WTC11 (cell line): ENCODE measurements around the gene CREM. TPM values are rescaled to one million over a fixed set of nuclear protein-coding genes. Genes with fewer than 3 reads are reported as not detected.

Experiments used
- ATAC-seq: fragments of 200-7000 bp; cut with Tn5 transposase; 2 replicates; pipeline ENCODE4 v1.10.0; 2021; ENCODE audit warnings: mild to moderate bottlenecking, moderate library complexity
- CTCF ChIA-PET: fragments of 300-600 bp; sonication (Branson Sonifier 250); formaldehyde crosslinking; loops from one replicate; lab custom pipeline; 2021; ENCODE audit warnings: antibody characterized with exemption; lab: Charles Lee
- POLR2A ChIA-PET: fragments of 350-600 bp; sonication (Branson Sonifier 250); formaldehyde crosslinking; loops from one replicate; lab custom pipeline; 2021; ENCODE audit warnings: antibody characterized with exemption; lab: Charles Lee
- DNase-seq: peaks from one replicate; pipeline ENCODE4 v3.0.0; 2021; ENCODE audit warnings: low spot score
- H3K27ac Mint-ChIP-seq: 2 replicates; pipeline ENCODE4 v1.8.0; 2021; ENCODE audit warnings: mixed read lengths
- H3K27me3 Mint-ChIP-seq: 2 replicates; pipeline ENCODE4 v1.8.0; 2021; ENCODE audit warnings: low read depth, mild to moderate bottlenecking, moderate library complexity, mixed read lengths
- H3K36me3 Mint-ChIP-seq: 2 replicates; pipeline ENCODE4 v1.8.0; 2021; ENCODE audit warnings: mixed read lengths
- H3K4me1 Mint-ChIP-seq: 2 replicates; pipeline ENCODE4 v1.8.0; 2022; ENCODE audit warnings: mixed read lengths
- H3K4me3 Mint-ChIP-seq: 2 replicates; pipeline ENCODE4 v1.8.0; 2021; ENCODE audit warnings: mild to moderate bottlenecking, moderate library complexity, mixed read lengths
- H3K9me3 Mint-ChIP-seq: 2 replicates; pipeline ENCODE4 v1.8.0; 2021; ENCODE audit warnings: mixed read lengths
- AFF4 ChIP-seq: sonication (generic); formaldehyde crosslinking; IDR thresholded peaks from 2 replicates; pipeline ENCODE4 v1.8.1; 2023; ENCODE audit warnings: mild to moderate bottlenecking, missing genetic modification reagents, borderline replicate concordance
- AR ChIP-seq: fragments of 250-450 bp; sonication (Bioruptor Pico); IDR thresholded peaks from 2 replicates; pipeline ENCODE4 v1.9.0; 2021; ENCODE audit warnings: mild to moderate bottlenecking
- ATF3 ChIP-seq: sonication (generic); formaldehyde crosslinking; conservative IDR thresholded peaks from 2 replicates; pipeline ENCODE4 v1.8.1; 2022; ENCODE audit warnings: mild to moderate bottlenecking, missing genetic modification reagents
- ERG ChIP-seq: fragments of 250-450 bp; sonication (Bioruptor Pico); IDR thresholded peaks from 2 replicates; pipeline ENCODE4 v1.8.0; 2021; ENCODE audit warnings: mild to moderate bottlenecking
- JAZF1 ChIP-seq: fragments of 250-450 bp; sonication (Bioruptor Pico); IDR thresholded peaks from 2 replicates; pipeline ENCODE4 v1.9.0; 2021; ENCODE audit warnings: moderate library complexity, mild to moderate bottlenecking, inconsistent platforms
- MXD4 ChIP-seq: fragments of 250-450 bp; sonication (Bioruptor Pico); IDR thresholded peaks from 2 replicates; pipeline ENCODE4 v1.8.0; 2021; ENCODE audit warnings: mild to moderate bottlenecking, moderate library complexity, borderline replicate concordance
- NFE2L1 ChIP-seq: sonication (generic); formaldehyde crosslinking; IDR thresholded peaks from 2 replicates; pipeline ENCODE4 v1.8.1; 2023; ENCODE audit warnings: missing genetic modification reagents
- NR3C1 ChIP-seq: sonication (generic); formaldehyde crosslinking; conservative IDR thresholded peaks from 2 replicates; pipeline ENCODE4 v1.8.1; 2023; ENCODE audit warnings: low read depth, mild to moderate bottlenecking, missing genetic modification reagents
- PRDM15 ChIP-seq: sonication (generic); formaldehyde crosslinking; IDR thresholded peaks from 2 replicates; pipeline ENCODE4 v1.8.0; 2022; ENCODE audit warnings: missing genetic modification reagents
- USF2 ChIP-seq: sonication (generic); formaldehyde crosslinking; IDR thresholded peaks from 2 replicates; pipeline ENCODE4 v1.8.1; 2023; ENCODE audit warnings: mild to moderate bottlenecking, missing genetic modification reagents, moderate library complexity
- ZBTB21 ChIP-seq: sonication (generic); formaldehyde crosslinking; IDR thresholded peaks from 2 replicates; pipeline ENCODE4 v1.8.1; 2023; ENCODE audit warnings: mild to moderate bottlenecking, missing genetic modification reagents, borderline replicate concordance
- ZNF138 ChIP-seq: sonication (generic); formaldehyde crosslinking; conservative IDR thresholded peaks from 2 replicates; pipeline ENCODE4 v1.8.1; 2022; ENCODE audit warnings: mild to moderate bottlenecking, moderate library complexity, missing genetic modification reagents
- total RNA-seq: library from RNA; stranded (reverse); gene quantifications from 3 replicates; pipeline ENCODE4 v1.2.3, GENCODE V29; 2021

Gene CREM
- total RNA-seq, 1 experiment from 2014 or later: 23.6 TPM

GRCh38 chr10:35257057-35257983 is 130.7 kb downstream of the CREM start (continued):
- TF ChIP-seq PRDM15 (CRISPR knock-in tag) (no peak), AR (CRISPR knock-in tag) (no peak), MXD4 (CRISPR knock-in tag) (no peak), NR3C1 (CRISPR knock-in tag) (no peak), USF2 (CRISPR knock-in tag) (no peak), AFF4 (no peak)
- TF ChIP-seq, all 79 proteins: peak for 0

- DNase-seq (no peak), ATAC-seq (no peak)
- CTCF ChIA-PET: no interaction called here
- Mint-ChIP-seq H3K9me3 (peaks cover 20% of the 10 kb centered on the region), H3K27me3 (peaks cover 2% of the 10 kb centered on the region; the same call in 1 of the 2 replicates), H3K36me3 (peaks cover 9% of the 10 kb centered on the region), H3K27ac (no peak overlapping the region), H3K4me3 (no peak overlapping the region), H3K4me1 (no peaks in the 10 kb centered on the region)
- POLR2A ChIA-PET: no interaction called here
- no peak for TF ChIP-seq NFE2L1 (CRISPR knock-in tag)
- no peak for TF ChIP-seq ERG (CRISPR knock-in tag)
- no peak for TF ChIP-seq ZBTB21 (CRISPR knock-in tag)
- TF ChIP-seq ATF3 (CRISPR knock-in tag): no peak
- TF ChIP-seq ZNF138 (CRISPR knock-in tag): no peak
- no peak for TF ChIP-seq AR (CRISPR knock-in tag)
- TF ChIP-seq JAZF1: no peak
Measured at GRCh38 chr10:35259769-35260397, 133.2 kb downstream of the CREM start.
